ENCODE results near the gene ACSL1. TPM values are rescaled to one million over a fixed set of nuclear protein-coding genes. Genes with fewer than 3 reads are reported as not detected.

The ACSL1 gene
- total and polyA plus RNA-seq, 2 donors (not counting 3 experiments of a cell fraction or from before 2014, with no cell fraction given), result 7.3 to 17.7 TPM

- CTCF ChIA-PET, result no interaction called here
- DNase-seq (ENCODE audit: low read depth, low spot score) (no peak), FAIRE-seq (no peak)
- H3K27me3 ChIP-seq (ENCODE audit: control insufficient read depth in 2 of 2, insufficient read depth in 2 of 2, low read length in 2 of 2), result no peaks in the 10 kb centered on the region
- H3K9ac ChIP-seq (replicated peaks; ENCODE audit: extremely low read depth, insufficient read depth, low read length), result no peak overlapping the region
- TF ChIP-seq FOS (IDR thresholded peaks at IDR 0.05; ENCODE audit: borderline replicate concordance, insufficient read depth, low read length) (no peak), POLR2A (IDR thresholded peaks at IDR 0.05; ENCODE audit: low read depth, low read length) (no peak), EZH2 (IDR thresholded peaks at IDR 0.05; ENCODE audit: borderline replicate concordance, low read depth, low read length, severe bottlenecking) (no peak), MAX (IDR thresholded peaks at IDR 0.05; ENCODE audit: insufficient read depth, insufficient read length) (no peak), CTCF (IDR thresholded peaks at IDR 0.05; ENCODE audit: extremely low read depth in 1 of 2, insufficient read depth in 1 of 2, low read depth in 1 of 2, low read length in 2 of 2) (no peak), GATA2 (IDR thresholded peaks at IDR 0.05; ENCODE audit: insufficient read depth, insufficient read length, low read depth, low read length) (no peak), MYC (IDR thresholded peaks at IDR 0.05; ENCODE audit: low read depth, low read length) (no peak), JUN (IDR thresholded peaks at IDR 0.05; ENCODE audit: borderline replicate concordance, insufficient read depth, insufficient read length, low read depth) (no peak), POLR2AphosphoS5 (IDR thresholded peaks at IDR 0.05; ENCODE audit: insufficient read depth, low read depth, low read length) (no peak)
- H3K4me3 ChIP-seq (replicated peaks in 1 of 3; ENCODE audit: insufficient read depth in 1 of 3, low read depth in 1 of 3, low read length in 3 of 3), result no peak overlapping the region
- no peaks in the 10 kb centered on the region for H3K9me3 ChIP-seq (replicated peaks; ENCODE audit: control insufficient read depth, insufficient read depth, low read length)
- intact Hi-C loops (cut with micrococcal nuclease) (no loop called here), dilution Hi-C loops (cut with MboI; ENCODE audit: extremely low pct_ligation_motif_present, low sequenced_read_pairs) (no loop called here)
- no peaks in the 10 kb centered on the region for H3K79me2 ChIP-seq (ENCODE audit: control insufficient read depth, insufficient read depth, low read length)
- no peak overlapping the region for H2AFZ ChIP-seq (ENCODE audit: low read depth, low read length)
- H4K20me1 ChIP-seq (replicated peaks; ENCODE audit: control insufficient read depth, extremely low read depth, insufficient read depth, low read length), result no peaks in the 10 kb centered on the region
- H3K27ac ChIP-seq (ENCODE audit: insufficient read depth, low read depth, low read length), result no peak overlapping the region
- H3K9me1 ChIP-seq (replicated peaks; ENCODE audit: control insufficient read depth, extremely low read depth, insufficient read depth, low read length), result no peaks in the 10 kb centered on the region
- H3K4me2 ChIP-seq (ENCODE audit: insufficient read depth, low read length), result no peak overlapping the region
- POLR2A ChIA-PET, result no interaction called here
- BruUV-seq (replicated peaks), result no TSS peak
- no peaks in the 10 kb centered on the region for H3K36me3 ChIP-seq (ENCODE audit: control insufficient read depth in 2 of 2, extremely low read depth in 1 of 2, insufficient read depth in 2 of 2, low read length in 2 of 2)
- no peaks in the 10 kb centered on the region for H3K4me1 ChIP-seq (ENCODE audit: control insufficient read depth, extremely low read depth, insufficient read depth, low read length)
These were observed 23.7 kb downstream of the ACSL1 start for GRCh38 chr4:184801781-184802696.

Measured in endothelial cell of umbilical vein (primary cell).